Stimulated activated effector memory CD8-positive, alpha-beta T cell treated with anti-CD3 and anti-CD28 coated beads, Interleukin-12 subunit alpha, Interleukin-12 subunit beta, amount 100 ng/mL, for 72 hours (primary cell): ENCODE measurements around the gene AATK.

Experiments used
- ATAC-seq: fragments of 150-1000 bp; cut with Tn5 transposase; 2 replicates; pipeline ENCODE4 v1.10.0; 2021
- DNase-seq, 2 donors: peaks; one replicate each; pipeline ENCODE4 v3.0.0; 2021 to 2022; ENCODE audit warnings: low spot score in 2 of 2
- H3K27ac Mint-ChIP-seq: one replicate; pipeline ENCODE4 v1.8.0; 2022; ENCODE audit warnings: mild to moderate bottlenecking, mixed read lengths
- H3K36me3 Mint-ChIP-seq: one replicate; pipeline ENCODE4 v1.8.0; 2022; ENCODE audit warnings: mild to moderate bottlenecking, mixed read lengths
- H3K4me1 Mint-ChIP-seq: one replicate; pipeline ENCODE4 v1.8.0; 2022; ENCODE audit warnings: mixed read lengths
- H3K4me3 Mint-ChIP-seq: one replicate; pipeline ENCODE4 v1.8.0; 2022; ENCODE audit warnings: mild to moderate bottlenecking, mixed read lengths
- H3K9me3 Mint-ChIP-seq: one replicate; pipeline ENCODE4 v1.8.0; 2022; ENCODE audit warnings: mixed read lengths

The AATK gene

DNA sequence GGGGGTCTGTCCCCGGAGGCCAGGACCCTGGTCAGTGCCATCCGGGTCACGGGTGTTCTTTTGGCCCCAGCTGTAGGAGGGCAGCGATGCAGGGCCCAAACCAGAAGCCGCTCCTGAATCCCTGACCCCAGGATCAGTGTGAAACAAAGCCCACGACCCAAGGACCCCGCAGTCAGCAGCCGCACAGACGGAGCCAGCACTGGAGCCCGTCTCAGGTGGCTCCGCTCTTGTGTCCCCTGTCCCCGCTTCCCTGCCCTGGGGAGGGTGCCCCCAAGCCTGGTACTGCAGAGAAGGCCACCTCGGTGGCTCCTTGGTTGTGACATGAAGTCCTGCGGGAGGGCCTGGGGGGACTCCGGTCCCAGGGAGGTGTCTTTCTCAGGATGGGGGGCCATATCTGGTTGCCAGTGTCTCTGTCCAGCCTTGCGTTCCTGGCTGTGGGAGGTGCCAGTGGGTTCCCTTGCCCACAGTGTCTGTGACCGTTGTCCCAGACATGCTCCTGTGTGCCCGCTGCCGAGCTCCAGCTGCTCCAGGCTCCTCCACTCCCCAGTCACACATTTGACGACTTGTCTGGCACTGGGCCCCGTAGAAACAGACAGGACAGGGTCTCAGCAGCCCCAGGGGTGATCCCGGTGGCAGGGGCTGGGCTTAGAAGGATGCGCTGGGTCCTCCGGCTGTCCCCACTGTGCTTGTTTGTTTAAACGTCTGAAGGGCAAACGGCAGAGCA is 97.4 kb downstream of the AATK start:
- no peaks in the 10 kb centered on the region for H3K9me3 Mint-ChIP-seq
- H3K36me3 Mint-ChIP-seq = no peaks in the 10 kb centered on the region

DNA sequence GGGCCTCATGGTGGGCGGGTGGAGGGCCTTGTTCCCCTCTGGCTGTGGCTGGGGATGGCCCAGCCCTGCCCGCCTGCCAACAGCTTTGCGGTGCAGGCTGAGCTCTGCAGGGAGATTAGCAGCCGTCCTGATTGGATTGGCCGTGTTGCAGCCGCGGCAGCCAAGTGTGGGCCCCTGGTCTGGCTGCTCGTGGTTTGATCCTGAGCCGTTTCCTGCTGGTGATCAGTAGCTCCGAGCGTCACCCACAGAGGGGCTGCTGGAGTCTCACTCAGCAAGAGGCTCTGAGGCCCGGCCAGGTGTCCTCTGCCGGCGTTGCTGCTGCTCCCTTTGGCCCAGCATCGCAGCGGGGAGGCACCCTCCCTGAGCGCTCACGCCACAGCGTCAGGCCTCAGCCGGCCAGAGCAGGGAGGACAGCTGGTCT is 98.6 kb downstream of the AATK start:
- Mint-ChIP-seq H3K9me3 (no peaks in the 10 kb centered on the region), H3K4me1 (peaks cover 18% of the 10 kb centered on the region), H3K4me3 (no peak overlapping the region), H3K27ac (no peak overlapping the region), H3K36me3 (no peaks in the 10 kb centered on the region)
- ATAC-seq (no peak), DNase-seq (no peak)

More for the DNA sequence above, 97.4 kb downstream of the AATK start:
- Mint-ChIP-seq H3K4me3 (no peak overlapping the region), H3K27ac (no peak overlapping the region), H3K4me1 (peaks cover 7% of the 10 kb centered on the region)
- DNase-seq (no peak), ATAC-seq (no peak)
